K562 (cell line): ENCODE data around the gene MROH8. TPM values are rescaled to one million over a fixed set of nuclear protein-coding genes. Genes with fewer than 3 reads are reported as not detected.

Experiments used
- ATAC-seq: fragments of 200-7000 bp; cut with Tn5 transposase; 3 replicates; pipeline ENCODE4 v1.9.1; 2020; ENCODE audit warnings: moderate library complexity
- BruUV-seq: library from RNA; stranded (reverse); fragments of 400-500 nt; replicated peaks from 2 replicates; lab custom pipeline; 2021; lab: Mats Ljungman, UMichigan
- CTCF ChIA-PET: fragments of 300-600 bp; formaldehyde crosslinking; extraction: SDS; loops from one replicate; lab custom pipeline; 2021; ENCODE audit warnings: low intra/inter-chr PET ratio; lab: Yijun Ruan, JAX
- POLR2A ChIA-PET: fragments of 300-600, 350-650 bp; sonication (Branson Sonifier 250); formaldehyde crosslinking; extraction: SDS; loops from one replicate; lab custom pipeline; 2021; ENCODE audit warnings: antibody characterized with exemption, inconsistent platforms; lab: Yijun Ruan, JAX
- DNase-seq, 4 experiments: peaks; one replicate each; pipeline versions ENCODE4 v3.0.0 to v3.0.0-alpha.2; 2011 to 2018; ENCODE audit warnings: low spot score in 3 of 4, mixed read lengths in 3 of 4; ENCODE audit errors: extremely low read depth in 1 of 4
- FAIRE-seq: peaks from 2 replicates; lab custom pipeline; 2011; peaks lifted over from hg19 to GRCh38; lab: Jason Lieb, UNC
- H2AFZ ChIP-seq: 2 replicates; pipeline ENCODE4 v1.6.0; 2011; ENCODE audit warnings: low read depth, low read length, control low read depth, inconsistent platforms
- H3K27ac ChIP-seq: fragments of 200-600 bp; 3 replicates; pipeline ENCODE4 v1.8.0; 2011; ENCODE audit warnings: low read depth, mild to moderate bottlenecking, control low read depth, inconsistent platforms, low read length, moderate library complexity, mixed read lengths; ENCODE audit errors: extremely low read depth
- H3K27me3 ChIP-seq, 2 experiments: fragments of 300-600 bp in 1 of 2; 2 replicates in 1 of 2; 3 replicates in 1 of 2; pipeline versions ENCODE4 v1.6.0 to v1.8.0; 2011; ENCODE audit warnings: inconsistent platforms in 2 of 2, low read length in 2 of 2, mild to moderate bottlenecking in 1 of 2, mixed read lengths in 1 of 2, moderate library complexity in 1 of 2; ENCODE audit not compliant: control insufficient read depth in 2 of 2, insufficient read depth in 2 of 2
- H3K36me3 ChIP-seq: fragments of 300-600 bp; 3 replicates; pipeline ENCODE4 v1.8.0; 2011; ENCODE audit warnings: mild to moderate bottlenecking, low read length, inconsistent platforms; ENCODE audit not compliant: control insufficient read depth, insufficient read depth
- H3K4me1 ChIP-seq, 2 experiments: fragments of 200-600 bp in 1 of 2; replicated peaks in 1 of 2; 2 replicates in 1 of 2; 3 replicates in 1 of 2; pipeline versions ENCODE4 v1.5.1 to v1.8.0; 2011; ENCODE audit warnings: inconsistent platforms in 2 of 2, low read length in 2 of 2, mild to moderate bottlenecking in 1 of 2, mixed read lengths in 1 of 2, moderate library complexity in 1 of 2; ENCODE audit not compliant: control insufficient read depth in 2 of 2, insufficient read depth in 2 of 2
- H3K4me2 ChIP-seq: 2 replicates; pipeline ENCODE4 v1.6.1; 2011; ENCODE audit warnings: low read length, control low read depth, inconsistent platforms, mixed read lengths; ENCODE audit not compliant: insufficient read depth
- H3K4me3 ChIP-seq: fragments of 200-600 bp; sonication (generic), shearing (Covaris generic); 2 replicates; pipeline ENCODE4 v1.5.1; 2016; ENCODE audit warnings: control low read depth, inconsistent platforms
- H3K79me2 ChIP-seq: fragments of 200-600 bp; 3 replicates; pipeline ENCODE4 v1.8.0; 2011; ENCODE audit warnings: low read length, inconsistent platforms; ENCODE audit not compliant: control insufficient read depth, insufficient read depth
- H3K9ac ChIP-seq, 2 experiments: 2 replicates each; pipeline versions ENCODE4 v1.6.0 to v1.6.1; 2011; ENCODE audit warnings: low read depth in 2 of 2, low read length in 2 of 2, control low read depth in 1 of 2, inconsistent platforms in 1 of 2, mild to moderate bottlenecking in 1 of 2, mixed read lengths in 1 of 2; ENCODE audit not compliant: insufficient read depth in 1 of 2
- H3K9me1 ChIP-seq: one replicate; pipeline ENCODE4 v1.6.0; 2011; ENCODE audit warnings: inconsistent platforms, mild to moderate bottlenecking, low read length, moderate library complexity; ENCODE audit not compliant: control insufficient read depth, insufficient read depth
- H3K9me3 ChIP-seq: replicated peaks from 2 replicates; pipeline ENCODE4 v1.5.1; 2011; ENCODE audit warnings: low read depth, low read length, inconsistent platforms; ENCODE audit not compliant: control insufficient read depth, insufficient read depth
- H4K20me1 ChIP-seq: replicated peaks from 2 replicates; pipeline ENCODE4 v1.6.1; 2011; ENCODE audit warnings: low read length, inconsistent platforms, mixed read lengths; ENCODE audit not compliant: control insufficient read depth, insufficient read depth
- FUS ChIP-seq: fragments of 200-400 bp; formaldehyde crosslinking; optimal IDR thresholded peaks from 2 replicates; pipeline ENCODE3; 2017; ENCODE audit warnings: low read depth, low read length
- HIVEP1 ChIP-seq: fragments of 250-450 bp; sonication (Bioruptor Pico); IDR thresholded peaks from 2 replicates; pipeline ENCODE4 v1.4.0; 2020; ENCODE audit warnings: mild to moderate bottlenecking
- JUN ChIP-seq, 2 experiments: sonication (generic) in 1 of 2; formaldehyde crosslinking in 1 of 2; IDR thresholded peaks; 2 replicates each; pipeline versions ENCODE4 v1.6.1 to v1.8.0; 2012 to 2022; ENCODE audit warnings: borderline replicate concordance in 2 of 2, mild to moderate bottlenecking in 2 of 2, improper control_type of control experiment in 1 of 2, low read depth in 1 of 2, low read length in 1 of 2, missing genetic modification reagents in 1 of 2
- KLF13 ChIP-seq: fragments of 450-650 bp; IDR thresholded peaks from 2 replicates; pipeline ENCODE4 v1.6.1; 2016; ENCODE audit warnings: missing genetic modification characterization, low read depth, mild to moderate bottlenecking, missing compliant biosample characterization, moderate library complexity, borderline replicate concordance
- PCBP2 ChIP-seq: fragments of 200-400 bp; formaldehyde crosslinking; IDR thresholded peaks from 2 replicates; pipeline ENCODE4 v1.6.1; 2018; ENCODE audit warnings: low read length, low read depth, mild to moderate bottlenecking, moderate library complexity; ENCODE audit not compliant: poor library complexity, severe bottlenecking
- PREB ChIP-seq: sonication (generic); formaldehyde crosslinking; IDR thresholded peaks from 2 replicates; pipeline ENCODE4 v1.8.1; 2023; ENCODE audit warnings: mild to moderate bottlenecking, missing genetic modification reagents
- ZNF318 ChIP-seq, 2 experiments: fragments of 450-650 bp; IDR thresholded peaks; 2 replicates each; pipeline ENCODE4 v1.6.1; 2016; ENCODE audit warnings: mild to moderate bottlenecking in 2 of 2, borderline replicate concordance in 1 of 2, low read depth in 1 of 2, moderate library complexity in 1 of 2
- ZNF324 ChIP-seq: fragments of 250-450 bp; sonication (Bioruptor Pico); IDR thresholded peaks from 2 replicates; pipeline ENCODE4 v1.4.0; 2020; ENCODE audit warnings: mild to moderate bottlenecking
- ZNF507 ChIP-seq: conservative IDR thresholded peaks from 2 replicates; pipeline ENCODE4 v1.6.1; 2017; ENCODE audit warnings: missing genetic modification characterization, missing compliant biosample characterization
- ZNF75A ChIP-seq: fragments of 450-650 bp; formaldehyde crosslinking; IDR thresholded peaks from 2 replicates; pipeline ENCODE4 v1.4.0; 2020; ENCODE audit warnings: mild to moderate bottlenecking
- ZNF76 ChIP-seq: fragments of 250-450 bp; sonication (Bioruptor Pico); IDR thresholded peaks from 2 replicates; pipeline ENCODE4 v1.4.0; 2020; ENCODE audit warnings: mild to moderate bottlenecking, moderate library complexity, borderline replicate concordance
- ZNF830 ChIP-seq: fragments of 250-450 bp; sonication (Bioruptor Pico); IDR thresholded peaks from 2 replicates; pipeline ENCODE4 v1.5.0; 2021; ENCODE audit warnings: mild to moderate bottlenecking
- WGBS: fragments of 100-300 bp; shearing (Covaris generic); methylation state at CpG from one replicate; pipeline ENCODE4 v1.1.6; 2016; ENCODE audit warnings: low coverage, mixed read lengths; ENCODE audit not compliant: insufficient coverage; ENCODE audit errors: missing lambda C conversion rate; 5-methylcytosine and 5-hydroxymethylcytosine counted together
- in situ Hi-C: fragments of 300-500 bp; cut with MboI; formaldehyde crosslinking; loops from 4 replicates; pipeline ENCODE4 v1.15.0; 2018; ENCODE audit warnings: inconsistent platforms, mixed read lengths
- intact Hi-C: fragments of 100-400 bp; cut with micrococcal nuclease; formaldehyde crosslinking; loops from 2 replicates; pipeline ENCODE4 v1.14.2; 2022
- polyA plus RNA-seq, 8 experiments: library from polyadenylated mRNA; depleted of rRNA in 4 of 8; stranded (reverse) in 5 of 8; unstranded in 3 of 8; fragments of >200 nt; fragmentation: Nextera tagmentation in 2 of 8; fragmentation: Illumina TruSeq in 1 of 8; extraction: Ambion mirVana in 2 of 8; extraction: Trizol in 1 of 8; gene quantifications; 2 replicates each; pipeline versions ENCODE4 v1.2.1 to v1.2.3, GENCODE V29; 2011 to 2014; ENCODE audit warnings: inconsistent platforms in 1 of 8, missing spikeins in 1 of 8
- total RNA-seq, 7 experiments: library from RNA; depleted of rRNA in 6 of 7; stranded (reverse); fragments of >200 nt in 6 of 7; fragmentation: Illumina TruSeq in 2 of 7; extraction: Trizol in 2 of 7; gene quantifications; 2 replicates each; pipeline versions ENCODE4 v1.2.1 to v1.2.3, GENCODE V29; 2011 to 2021; ENCODE audit warnings: low replicate concordance in 1 of 7

Gene MROH8
- total and polyA plus RNA-seq, 9 of the 15 experiments (the other 6 are each of a cell fraction or from before 2014, with no cell fraction given): 0.21 to 1.5 (median 0.78) TPM

- Histone ChIP-seq H3K27ac (no peak overlapping the region), H2AFZ (no peak overlapping the region), H3K36me3 (peaks cover 46% of the 10 kb centered on the region; the same call in 1 of the 3 replicates), H3K9me3 (0 out of 2 replicates have a peak, but pooled peaks cover 4% of the 10 kb centered on the region), H3K4me1 (peaks cover 0 to 4% of the 10 kb centered on the region in 2 experiments; a peak in 1 of 5 replicates), H3K9me1 (no peaks in the 10 kb centered on the region), H3K27me3 (no peaks in the 10 kb centered on the region), H4K20me1 (no peaks in the 10 kb centered on the region; the same call in 1 of the 2 replicates), H3K9ac (no peak overlapping the region), H3K4me3 (no peak overlapping the region), H3K4me2 (no peak overlapping the region), H3K79me2 (peaks cover 66% of the 10 kb centered on the region)
- 86% methylated on average over 8 of the region's 8 CpGs for WGBS
- no TSS peak for BruUV-seq
- POLR2A ChIA-PET: no interaction called here
- FAIRE-seq: no peak
- ATAC-seq: no peak
- intact Hi-C loops (no loop called here), in situ Hi-C loops (no loop called here)
- CTCF ChIA-PET: no interaction called here
- no peak for DNase-seq
- TF ChIP-seq PCBP2 (no peak), ZNF76 (CRISPR knock-in tag) (no peak), ZNF75A (CRISPR knock-in tag) (no peak), ZNF318 (IDR thresholded peaks at IDR 0.05; ENCODE audit: borderline replicate concordance in 1 of 2, low read depth in 1 of 2) (no peak), HIVEP1 (CRISPR knock-in tag) (no peak), KLF13 (no peak), FUS (no peak), PREB (CRISPR knock-in tag) (no peak), ZNF830 (CRISPR knock-in tag) (no peak), JUN (IDR thresholded peaks at IDR 0.05; ENCODE audit: borderline replicate concordance, low read depth, low read length) (no peak), JUN (CRISPR knock-in tag; IDR thresholded peaks at IDR 0.05; ENCODE audit: borderline replicate concordance) (no peak), ZNF324 (no peak), ZNF507 (tag) (no peak)
These were observed 102.3 kb downstream of the MROH8 start for GRCh38 chr20:37077009-37077408.
